ENCODE results near the gene TUBGCP2.
A peak's percentile ranks its signal among the peaks of the same experiment; 100 is the strongest.

Gene TUBGCP2

GRCh38 chr10:133273534-133274143 is 35.0 kb downstream of the TUBGCP2 start:
- ChIA-PET POLR2A (no interaction called here), CTCF (interaction anchor here (0.6 to 1.2 kb wide), 2 partner anchors 56 to 225 kb away, joined by 3 to 4 read pairs; no protein-coding TSS in a partner anchor)
- no peaks in the 10 kb centered on the region for H3K9me3 ChIP-seq (ENCODE audit: control insufficient read depth, insufficient read depth, low read depth, low read length)
- TF ChIP-seq KLF8 (tag by site-specific recombination; IDR thresholded peaks at IDR 0.05), result peak; percentile 37; the same call in 1 of the 2 replicates
- TF ChIP-seq PRDM10 (tag by site-specific recombination; IDR thresholded peaks at IDR 0.05), result no peak
- H3K36me3 ChIP-seq (ENCODE audit: control insufficient read depth in 2 of 2, insufficient read depth in 1 of 2, low read length in 2 of 2), result peaks cover 0 to 7% of the 10 kb centered on the region in 2 experiments; a peak in 1 of 3 replicates
- no peak overlapping the region for H3K27ac ChIP-seq (ENCODE audit: extremely low read depth, low read depth, low read length)
- no peaks in the 10 kb centered on the region for H3K4me1 ChIP-seq (ENCODE audit: control insufficient read depth, insufficient read depth, low read length)
- no peak overlapping the region for H3K4me3 ChIP-seq (ENCODE audit: low read depth, low read length)

GRCh38 chr10:133272964-133273420 is 35.7 kb downstream of the TUBGCP2 start:
- CTCF ChIA-PET, result no interaction called here
- H3K4me1 ChIP-seq (ENCODE audit: control insufficient read depth, insufficient read depth, low read length), result no peaks in the 10 kb centered on the region

GRCh38 chr10:133272301-133272963 is 36.2 kb downstream of the TUBGCP2 start:
- Histone ChIP-seq H3K9me3 (ENCODE audit: control insufficient read depth, insufficient read depth, low read depth, low read length) (no peaks in the 10 kb centered on the region), H3K27ac (ENCODE audit: extremely low read depth, low read depth, low read length) (no peak overlapping the region), H3K36me3 (ENCODE audit: control insufficient read depth in 2 of 2, insufficient read depth in 1 of 2, low read length in 2 of 2) (peaks cover 0 to 10% of the 10 kb centered on the region in 2 experiments; a peak in 1 of 3 replicates), H3K4me1 (ENCODE audit: control insufficient read depth, insufficient read depth, low read length) (no peaks in the 10 kb centered on the region), H3K4me3 (ENCODE audit: low read depth, low read length) (no peak overlapping the region)
- ChIA-PET CTCF (no interaction called here), POLR2A (no interaction called here)
- 0 out of 2 replicates have a peak, but pooled peaks have one; percentile 10 for TF ChIP-seq GLIS2 (tag by site-specific recombination; IDR thresholded peaks at IDR 0.05)
- no peak for TF ChIP-seq AEBP2 (tag by site-specific recombination; IDR thresholded peaks at IDR 0.05; ENCODE audit: borderline replicate concordance)
- 0 out of 2 replicates have a peak, but pooled peaks have one; percentile 9 for TF ChIP-seq ZFHX2 (tag by site-specific recombination; conservative IDR thresholded peaks at IDR 0.05)
- no peak for TF ChIP-seq ZSCAN23 (tag by site-specific recombination; IDR thresholded peaks at IDR 0.05)
- no peak for TF ChIP-seq ZNF707 (tag by site-specific recombination; IDR thresholded peaks at IDR 0.05)
- TF ChIP-seq EGR2 (tag by site-specific recombination; IDR thresholded peaks at IDR 0.05; ENCODE audit: low read depth), result 0 out of 2 replicates have a peak, but pooled peaks have one; percentile 12

More at GRCh38 chr10:133272964-133273420, 35.7 kb downstream of the TUBGCP2 start:
- POLR2A ChIA-PET, result no interaction called here
- Histone ChIP-seq H3K27ac (ENCODE audit: extremely low read depth, low read depth, low read length) (no peak overlapping the region), H3K36me3 (ENCODE audit: control insufficient read depth in 2 of 2, insufficient read depth in 1 of 2, low read length in 2 of 2) (peaks cover 0 to 10% of the 10 kb centered on the region in 2 experiments; a peak in 1 of 3 replicates), H3K9me3 (ENCODE audit: control insufficient read depth, insufficient read depth, low read depth, low read length) (no peaks in the 10 kb centered on the region), H3K4me3 (ENCODE audit: low read depth, low read length) (no peak overlapping the region)
- no peak for TF ChIP-seq ZNF433 (tag by site-specific recombination; IDR thresholded peaks at IDR 0.05; ENCODE audit: low read depth)

GRCh38 chr10:133271521-133272300 is 37.0 kb downstream of the TUBGCP2 start:
- no peak overlapping the region for H3K27ac ChIP-seq (ENCODE audit: extremely low read depth, low read depth, low read length)
- H3K4me3 ChIP-seq (ENCODE audit: low read depth, low read length), result no peak overlapping the region
- H3K36me3 ChIP-seq (ENCODE audit: control insufficient read depth in 2 of 2, insufficient read depth in 1 of 2, low read length in 2 of 2), result peaks cover 0 to 10% of the 10 kb centered on the region in 2 experiments; a peak in 1 of 3 replicates
- ChIA-PET CTCF (no interaction called here), POLR2A (no interaction called here)
- TF ChIP-seq SCRT2 (tag by site-specific recombination; IDR thresholded peaks at IDR 0.05), result no peak
- peak; percentile 21; the same call in 1 of the 2 replicates for TF ChIP-seq KLF1 (tag by site-specific recombination; IDR thresholded peaks at IDR 0.05)
- no peaks in the 10 kb centered on the region for H3K9me3 ChIP-seq (ENCODE audit: control insufficient read depth, insufficient read depth, low read depth, low read length)
- no peaks in the 10 kb centered on the region for H3K4me1 ChIP-seq (ENCODE audit: control insufficient read depth, insufficient read depth, low read length)

Measured in HEK293 (cell line).